Gastroesophageal sphincter (tissue), 4 donors: ENCODE data around the gene PLCG2. TPM values are rescaled to one million over a fixed set of nuclear protein-coding genes. Genes with fewer than 3 reads are reported as not detected.
"Not testable (repeated sequence)": the region's sequence is repeated elsewhere in the genome, so short reads cannot be mapped to it uniquely, and the experiment has no call there.

Source experiments
- ATAC-seq: fragments of 150-250 bp; one replicate; pipeline ENCODE4 v1.9.1; 2016; ENCODE audit warnings: mild to moderate bottlenecking, moderate library complexity
- H3K27ac ChIP-seq, 4 donors: fragments of 200-600 bp; sonication (generic) in 3 of 4; 1 replicate in 3 of 4; 2 replicates in 1 of 4; pipeline ENCODE4 v1.5.1; 2016 to 2019
- H3K27me3 ChIP-seq: fragments of 200-600 bp; sonication (generic); one replicate; pipeline ENCODE4 v1.5.1; 2019
- H3K36me3 ChIP-seq, 2 donors: fragments of 200-600 bp; sonication (generic); one replicate each; pipeline ENCODE4 v1.5.1; 2019; ENCODE audit warnings: control low read depth in 1 of 2
- H3K4me1 ChIP-seq, 3 donors: fragments of 200-600 bp; sonication (generic); 1 replicate in 2 of 3; 2 replicates in 1 of 3; pipeline ENCODE4 v1.5.1; 2016 to 2019; ENCODE audit warnings: control low read depth in 2 of 3
- H3K4me3 ChIP-seq, 2 donors: fragments of 200-600 bp; sonication (generic); one replicate each; pipeline ENCODE4 v1.5.1; 2019; ENCODE audit warnings: mild to moderate bottlenecking in 1 of 2, moderate library complexity in 1 of 2
- H3K9me3 ChIP-seq, 3 donors: fragments of 200-600 bp; sonication (generic); one replicate each; pipeline ENCODE4 v1.5.1; 2017 to 2019; ENCODE audit warnings: control low read depth in 2 of 3
- CTCF ChIP-seq, 4 experiments: fragments of 200-600 bp in 2 of 4; fragments of 450-650 bp in 2 of 4; sonication (generic) in 1 of 4; IDR thresholded peaks; one replicate each; pipeline ENCODE4 v1.5.1; 2017 to 2019; ENCODE audit warnings: antibody characterized with exemption in 4 of 4, mild to moderate bottlenecking in 2 of 4, moderate library complexity in 2 of 4
- EP300 ChIP-seq: sonication (generic); formaldehyde crosslinking; IDR thresholded peaks from one replicate; pipeline ENCODE4 v1.6.1; 2017; ENCODE audit warnings: antibody characterized with exemption, mild to moderate bottlenecking
- POLR2A ChIP-seq, 2 donors: fragments of 450-650 bp; IDR thresholded peaks; one replicate each; pipeline ENCODE4 v1.6.1; 2017; ENCODE audit warnings: antibody characterized with exemption in 2 of 2, mild to moderate bottlenecking in 2 of 2, moderate library complexity in 1 of 2
- POLR2AphosphoS5 ChIP-seq: sonication (generic); formaldehyde crosslinking; IDR thresholded peaks from one replicate; pipeline ENCODE4 v1.6.1; 2017; ENCODE audit warnings: antibody characterized with exemption
- WGBS, 2 donors: methylation state at CpG; one replicate each; pipeline ENCODE4 v1.1.5; 2018; ENCODE audit warnings: low coverage in 1 of 2; 5-methylcytosine and 5-hydroxymethylcytosine counted together
- total RNA-seq, 4 donors: library from RNA; depleted of rRNA; stranded (reverse); fragments of >200 nt; gene quantifications; one replicate each; pipeline ENCODE4 v1.1.0, GENCODE V29; 2016

The PLCG2 gene
- total RNA-seq, 4 donors from 2014 or later, result 6.2 to 11.4 (median 8.1) TPM

- no peak overlapping the region for H3K27ac ChIP-seq
- TF ChIP-seq EP300, result no peak
- TF ChIP-seq POLR2A (IDR thresholded peaks at IDR 0.05), result no peak
- no peak for TF ChIP-seq CTCF (IDR thresholded peaks at IDR 0.05)
- H3K36me3 ChIP-seq, result no peaks in the 10 kb centered on the region
- no peak for ATAC-seq
- H3K27me3 ChIP-seq, result no peaks in the 10 kb centered on the region
- H3K4me1 ChIP-seq, result peaks cover 0 to 14% (median 5%) of the 10 kb centered on the region in 3 donors
- WGBS, 2 donors, result 90 to 100% methylated on average over 1 to 2 of the region's 8 CpGs
- H3K9me3 ChIP-seq, result no peaks in the 10 kb centered on the region
- no peak overlapping the region for H3K4me3 ChIP-seq
Measured at GRCh38 chr16:81739503-81739902, 39.6 kb upstream of the PLCG2 start.

GRCh38 chr16:81740169-81740568, 38.9 kb upstream of the PLCG2 start:
- WGBS, 2 donors, result 64 to 72% methylated on average over 5 to 7 of the region's 8 CpGs
- ATAC-seq, result no peak
- Histone ChIP-seq H3K4me1 (peaks cover 0 to 14% (median 5%) of the 10 kb centered on the region in 3 donors), H3K36me3 (no peaks in the 10 kb centered on the region), H3K27ac (no peak overlapping the region), H3K9me3 (no peaks in the 10 kb centered on the region), H3K4me3 (no peak overlapping the region), H3K27me3 (no peaks in the 10 kb centered on the region)
- TF ChIP-seq EP300 (no peak), POLR2AphosphoS5 (no peak), POLR2A (IDR thresholded peaks at IDR 0.05) (no peak), CTCF (IDR thresholded peaks at IDR 0.05) (no peak)

- not testable (repeated sequence) for H3K4me3 ChIP-seq, ATAC-seq, H3K27me3 ChIP-seq, H3K9me3 ChIP-seq, H3K27ac ChIP-seq, H3K36me3 ChIP-seq
- H3K4me1 ChIP-seq, result peaks cover 0 to 23% (median 11%) of the 10 kb centered on the region in 3 donors
- 87 to 93% methylated on average over 2 to 6 of the region's 6 CpGs for WGBS, 2 donors
Measured at GRCh38 chr16:81741430-81741770, 37.7 kb upstream of the PLCG2 start.

- no peak for ATAC-seq
- TF ChIP-seq POLR2A (IDR thresholded peaks at IDR 0.05) (no peak), POLR2AphosphoS5 (no peak), EP300 (no peak), CTCF (IDR thresholded peaks at IDR 0.05) (no peak)
- H3K27ac ChIP-seq, result no peak overlapping the region
- H3K9me3 ChIP-seq, result no peaks in the 10 kb centered on the region
- WGBS, 2 donors, result 40 to 80% methylated on average over 1 to 4 of the region's 4 CpGs
- H3K4me1 ChIP-seq, result peaks cover 0 to 19% (median 7%) of the 10 kb centered on the region in 3 donors
- no peaks in the 10 kb centered on the region for H3K36me3 ChIP-seq
- H3K27me3 ChIP-seq, result no peaks in the 10 kb centered on the region
- H3K4me3 ChIP-seq, result no peak overlapping the region
Measured at GRCh38 chr16:81744385-81744784, 34.7 kb upstream of the PLCG2 start.

- no peak for ATAC-seq
- Histone ChIP-seq H3K4me3 (no peak overlapping the region), H3K4me1 (peaks cover 0 to 24% (median 7%) of the 10 kb centered on the region in 3 donors), H3K27ac (no peak overlapping the region), H3K9me3 (no peaks in the 10 kb centered on the region), H3K36me3 (no peaks in the 10 kb centered on the region), H3K27me3 (no peaks in the 10 kb centered on the region)
- TF ChIP-seq POLR2A (IDR thresholded peaks at IDR 0.05), result no peak
- no peak for TF ChIP-seq CTCF (IDR thresholded peaks at IDR 0.05)
- no peak for TF ChIP-seq POLR2AphosphoS5
- TF ChIP-seq EP300, result no peak
- 72 to 100% methylated on average over 3 to 4 of the region's 4 CpGs for WGBS, 2 donors
Measured at GRCh38 chr16:81744911-81745310, 34.2 kb upstream of the PLCG2 start.
